ENCODE results near the gene CNGA4.

CNGA4 gene

GRCh38 chr11:6238902-6239301, at the start of gene CNGA4:
Gene CNGA4 (plus strand): TSS chr11:6239089. CDS start chr11:6239207, 118 bp downstream.
- DNase-seq: no peak

- no peak for DNase-seq
Measured at GRCh38 chr11:6191742-6192141, 47.1 kb upstream of the CNGA4 start.

- DNase-seq: no peak
Measured at GRCh38 chr11:6194065-6194581, 44.8 kb upstream of the CNGA4 start.

GRCh38 chr11:6196396-6196795, 42.5 kb upstream of the CNGA4 start:
- no peak for DNase-seq

GRCh38 chr11:6197466-6198200, 41.3 kb upstream of the CNGA4 start:
- no peak for DNase-seq

GRCh38 chr11:6199174-6199810, 39.6 kb upstream of the CNGA4 start, which contains the start of gene OR52W1:
Gene OR52W1 (plus strand): TSS chr11:6199224. CDS start chr11:6199224, 0 bp downstream.
- no peak for DNase-seq

- DNase-seq: no peak
Measured at GRCh38 chr11:6200975-6201374, 37.9 kb upstream of the CNGA4 start.

GRCh38 chr11:6201481-6201880, 37.4 kb upstream of the CNGA4 start:
- no peak for DNase-seq

- DNase-seq: no peak
Measured at GRCh38 chr11:6202041-6202440, 36.8 kb upstream of the CNGA4 start.

- DNase-seq: no peak
Measured at GRCh38 chr11:6203327-6203726, 35.6 kb upstream of the CNGA4 start.

- no peak for DNase-seq
Measured at GRCh38 chr11:6204706-6205105, 34.2 kb upstream of the CNGA4 start.

- no peak for DNase-seq
Measured at GRCh38 chr11:6205366-6205765, 33.5 kb upstream of the CNGA4 start, which contains the start of gene C11orf42. Gene C11orf42 (plus strand): TSS chr11:6205557. CDS start chr11:6205616, 59 bp downstream.

- DNase-seq: no peak
Measured at GRCh38 chr11:6206456-6207180, 32.3 kb upstream of the CNGA4 start.

GRCh38 chr11:6209801-6210200, 29.1 kb upstream of the CNGA4 start:
- DNase-seq: no peak

- no peak for DNase-seq
Measured at GRCh38 chr11:6210274-6210955, 28.5 kb upstream of the CNGA4 start.

GRCh38 chr11:6214530-6214929, 24.4 kb upstream of the CNGA4 start:
- no peak for DNase-seq

GRCh38 chr11:6216501-6216900, 22.4 kb upstream of the CNGA4 start:
- no peak for DNase-seq

- no peak for DNase-seq
Measured at GRCh38 chr11:6217722-6218121, 21.2 kb upstream of the CNGA4 start.

GRCh38 chr11:6219359-6219758, 19.5 kb upstream of the CNGA4 start:
- no peak for DNase-seq

- no peak for DNase-seq
Measured at GRCh38 chr11:6223854-6224253, 15.0 kb upstream of the CNGA4 start.

GRCh38 chr11:6224421-6224820, 14.5 kb upstream of the CNGA4 start:
- DNase-seq: no peak

- no peak for DNase-seq
Measured at GRCh38 chr11:6225024-6225423, 13.9 kb upstream of the CNGA4 start.

- DNase-seq: no peak
Measured at GRCh38 chr11:6225896-6226295, 13.0 kb upstream of the CNGA4 start.

All from activated effector memory CD4-positive, alpha-beta T cell treated with Interleukin-2 at 50 U/mL for 16 hours (primary cell).